Fibroblast of skin of scalp (primary cell): Measurements from ENCODE around the gene RFC1.
"Not testable (repeated sequence)": the region's sequence is repeated elsewhere in the genome, so short reads cannot be mapped to it uniquely, and the experiment has no call there.

Source experiments
- DNase-seq: peaks from one replicate; pipeline ENCODE4 v3.0.0-alpha.2; 2013

The RFC1 gene

DNA sequence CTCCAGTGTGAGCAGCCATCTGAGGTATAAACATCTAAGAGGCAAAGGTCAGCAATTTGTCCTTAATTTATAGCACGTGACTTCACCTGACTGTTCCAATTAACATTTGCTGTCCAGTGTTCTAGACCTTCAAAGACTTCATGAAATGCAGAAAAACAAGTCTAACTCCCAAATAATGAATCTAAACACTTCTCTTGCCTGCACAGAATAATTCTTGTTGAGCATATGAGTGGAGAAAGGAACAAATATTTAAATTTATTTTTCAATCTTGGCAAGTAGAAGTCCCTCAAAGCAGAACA lies 12.0 kb downstream of the RFC1 start:
- DNase-seq = no peak

DNA sequence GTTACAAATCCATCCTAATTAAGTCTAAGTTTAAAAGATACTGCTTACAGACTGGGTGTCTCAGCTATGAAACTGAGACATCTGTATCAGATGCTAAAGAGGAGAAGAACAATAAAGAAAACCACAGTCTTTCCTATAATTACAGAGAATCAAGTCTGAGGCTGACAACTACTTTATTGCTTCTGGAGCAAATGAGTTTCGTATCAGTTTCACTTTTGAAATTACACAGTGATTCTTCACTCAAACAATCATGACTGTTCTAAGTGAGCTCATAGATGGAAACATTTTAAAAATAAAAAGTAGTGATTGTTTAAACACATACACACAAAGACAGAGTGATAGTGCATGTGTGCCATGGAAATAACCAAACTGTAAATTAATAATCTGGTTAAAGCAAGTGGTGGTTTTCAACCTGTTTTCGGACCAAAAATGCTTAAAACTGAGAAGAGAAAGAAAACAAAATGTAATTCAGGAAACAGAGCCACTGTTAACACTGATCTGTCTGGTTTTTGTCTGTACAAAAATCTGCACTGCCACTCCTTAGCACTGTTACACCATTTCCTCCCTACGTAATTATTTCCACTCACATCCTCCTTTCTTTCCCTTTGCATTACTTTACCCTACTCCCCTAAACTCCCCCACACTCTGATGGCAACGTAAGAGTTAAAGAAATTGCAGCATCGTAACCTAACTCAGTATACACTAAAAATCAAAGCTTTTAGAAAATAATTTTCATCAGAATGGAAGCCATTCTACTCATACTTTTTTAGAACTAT lies 12.5 kb downstream of the RFC1 start:
- DNase-seq = peak; percentile 70

DNA sequence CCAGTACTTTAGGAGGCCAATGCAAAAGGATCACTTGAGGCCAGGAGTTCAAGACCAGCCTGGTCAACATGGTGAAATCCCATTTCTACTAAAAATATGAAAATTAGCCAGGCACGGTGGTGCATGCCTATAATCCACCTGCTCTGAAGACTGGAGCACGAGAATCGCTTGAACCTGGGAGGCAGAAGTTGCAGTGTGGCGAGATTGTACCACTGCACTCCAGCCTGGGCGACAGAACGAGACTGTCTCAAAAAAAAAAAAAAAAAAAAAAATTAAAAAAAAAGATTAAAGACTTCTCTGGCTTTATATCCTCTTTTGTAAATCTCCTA lies 13.0 kb downstream of the RFC1 start:
- not testable (repeated sequence) for DNase-seq

DNA sequence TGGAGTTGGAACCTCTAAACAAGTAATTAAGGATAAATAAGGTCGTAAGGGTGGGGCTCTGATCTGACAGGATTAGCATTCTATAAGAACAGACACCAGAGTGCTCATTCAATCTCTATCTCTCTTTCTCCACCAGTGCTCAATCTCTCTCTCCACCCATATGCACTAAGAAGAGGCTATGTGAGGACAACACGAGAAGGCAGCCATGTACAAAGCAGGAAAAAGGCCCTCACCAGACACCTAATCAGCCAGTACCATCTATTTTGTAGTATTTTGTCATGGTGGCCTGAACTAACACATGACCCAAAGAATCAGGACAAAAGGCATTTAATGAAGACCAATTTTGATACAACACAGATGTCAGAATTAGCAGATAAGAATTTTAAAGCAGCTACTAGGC lies 16.8 kb downstream of the RFC1 start:
- DNase-seq = no peak

DNA sequence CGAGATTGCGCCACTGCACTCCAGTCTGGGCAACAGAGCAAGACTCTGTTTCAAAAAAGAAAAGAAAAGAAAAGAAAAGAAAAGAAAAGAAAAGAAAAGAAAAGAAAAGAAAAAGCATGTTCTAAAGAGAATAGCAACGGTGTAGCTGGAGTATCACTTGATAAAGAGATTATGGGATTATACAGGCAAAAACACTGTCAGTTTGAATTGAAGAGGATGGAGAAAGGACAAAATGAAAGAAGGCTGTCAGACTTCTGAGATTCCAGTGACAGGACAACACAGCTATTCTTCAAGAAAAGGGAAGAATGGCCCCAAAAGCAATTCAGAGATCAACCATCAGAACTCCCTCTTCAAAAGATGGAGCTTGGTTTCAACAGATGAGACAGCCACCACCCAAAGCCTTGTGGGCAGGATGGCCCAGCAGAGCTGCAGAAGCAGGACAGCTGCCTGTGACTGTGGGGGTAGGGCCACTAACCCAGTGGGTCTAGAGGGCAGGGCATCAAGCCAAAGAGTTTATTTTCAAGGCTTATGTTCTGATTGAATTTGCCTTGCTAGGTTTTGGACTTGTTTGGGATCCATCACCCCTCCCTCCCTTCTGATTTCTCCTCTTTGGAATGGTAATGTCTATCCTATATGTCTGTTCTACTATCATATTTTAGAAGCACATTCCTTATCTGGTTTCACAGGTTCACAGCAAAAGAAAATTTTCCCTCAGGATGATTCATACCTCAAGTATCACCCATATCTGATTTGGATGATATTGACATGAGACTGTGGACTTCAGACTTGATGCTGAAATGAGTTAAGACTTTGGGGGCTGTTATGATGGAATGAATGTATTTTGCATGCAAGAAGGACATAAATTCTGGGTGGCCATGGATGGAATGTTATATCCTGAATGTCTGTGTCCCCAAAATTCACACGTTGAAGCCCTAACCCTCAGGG lies 17.5 kb downstream of the RFC1 start:
- DNase-seq = peak; percentile 48

DNA sequence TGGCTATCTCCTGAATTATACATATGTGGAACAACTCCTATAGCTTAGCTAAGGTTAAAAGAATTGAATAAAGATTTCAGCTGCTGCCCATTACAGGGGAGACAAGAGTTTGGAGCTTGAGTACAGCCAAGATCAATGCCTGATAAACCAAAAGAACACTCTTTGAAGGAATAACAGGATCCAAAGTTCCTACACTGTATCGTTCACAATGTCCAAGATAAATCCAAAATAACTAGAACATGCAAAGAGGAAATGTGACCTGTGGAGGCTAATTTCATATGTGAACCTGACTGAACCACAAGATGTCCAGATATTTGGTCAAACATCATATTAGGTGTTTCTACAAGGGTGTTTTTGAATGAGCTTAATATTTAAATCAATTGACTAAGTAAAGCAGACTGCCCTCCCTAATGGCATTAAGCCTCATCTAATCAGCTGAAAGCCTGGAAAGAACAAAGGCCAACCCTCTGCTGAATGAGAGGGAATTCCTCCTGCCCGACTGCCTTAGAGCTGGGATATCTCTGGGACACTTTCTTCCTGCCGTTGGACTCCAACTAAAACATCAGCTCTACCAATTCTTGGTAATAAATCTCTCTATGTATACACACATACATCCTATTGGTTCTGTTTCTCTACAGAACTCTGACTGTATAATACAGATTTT lies 19.2 kb downstream of the RFC1 start:
- DNase-seq = no peak

DNA sequence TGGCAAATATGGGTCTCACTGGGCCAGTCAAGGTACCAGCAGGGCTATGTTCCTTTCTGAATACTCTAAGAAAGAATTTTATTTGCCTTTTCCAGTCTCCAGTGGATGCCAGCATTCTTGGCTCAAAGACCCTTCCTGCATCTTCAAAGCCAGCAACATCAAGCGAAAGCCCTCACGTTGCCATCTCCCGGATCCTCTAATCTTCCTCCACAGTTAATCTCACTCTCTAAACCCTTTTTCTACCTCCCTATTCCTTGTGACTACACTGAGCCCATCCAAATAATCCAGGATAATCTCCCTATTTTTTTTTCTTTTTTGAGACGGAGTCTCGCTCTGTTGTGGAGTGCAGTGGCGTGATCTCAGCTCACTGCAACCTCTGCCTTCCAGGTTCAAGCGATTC lies 23.4 kb downstream of the RFC1 start:
- no peak for DNase-seq

DNA sequence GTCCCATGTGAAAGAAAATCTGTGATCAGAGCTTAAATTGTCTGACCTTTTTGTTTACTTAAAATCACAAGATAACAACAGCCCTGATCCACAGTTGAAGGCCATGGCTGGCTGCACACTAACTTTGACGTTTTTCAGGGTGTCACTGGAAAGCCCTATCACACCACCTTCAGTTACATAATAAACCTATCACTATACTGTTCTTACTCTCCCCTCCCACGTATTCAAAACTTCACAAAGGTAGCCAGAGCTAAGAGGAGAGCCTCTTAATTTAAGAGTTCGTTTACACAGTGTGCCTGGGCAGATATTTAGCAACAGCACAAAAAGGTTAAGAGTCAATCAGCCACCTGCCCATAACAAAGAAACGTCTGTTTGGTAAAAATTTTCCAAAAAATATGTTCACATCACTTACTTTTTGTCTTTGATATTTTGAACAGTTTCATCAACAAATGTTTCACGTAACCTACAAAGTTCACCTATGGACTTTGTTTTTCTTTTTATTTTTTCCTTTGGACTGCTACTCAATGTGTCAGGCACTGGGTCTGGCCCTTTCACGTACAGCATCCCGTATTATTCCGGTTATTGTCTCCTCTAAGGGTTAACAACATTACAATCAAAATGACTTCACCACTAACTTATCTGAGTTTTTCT lies 25.0 kb downstream of the RFC1 start:
- no peak for DNase-seq

DNA sequence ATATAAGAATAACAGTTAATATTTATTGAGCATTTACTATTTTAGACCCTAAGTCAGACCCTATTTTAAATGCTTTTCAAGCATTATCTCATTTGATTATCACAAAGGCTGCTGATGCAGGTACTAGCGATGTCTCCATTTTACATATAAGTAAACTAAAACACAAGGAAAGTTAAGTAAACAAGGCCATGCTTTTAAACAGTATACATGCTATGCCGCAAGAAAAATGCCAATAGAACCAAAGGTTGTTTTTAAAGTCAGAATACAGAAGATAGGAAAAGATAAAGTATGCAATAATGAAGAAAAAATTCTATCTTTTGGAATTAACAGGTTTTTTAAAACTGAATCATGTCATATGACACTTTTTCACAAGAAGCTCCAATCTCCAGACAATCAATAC lies 26.2 kb downstream of the RFC1 start:
- no peak for DNase-seq

DNA sequence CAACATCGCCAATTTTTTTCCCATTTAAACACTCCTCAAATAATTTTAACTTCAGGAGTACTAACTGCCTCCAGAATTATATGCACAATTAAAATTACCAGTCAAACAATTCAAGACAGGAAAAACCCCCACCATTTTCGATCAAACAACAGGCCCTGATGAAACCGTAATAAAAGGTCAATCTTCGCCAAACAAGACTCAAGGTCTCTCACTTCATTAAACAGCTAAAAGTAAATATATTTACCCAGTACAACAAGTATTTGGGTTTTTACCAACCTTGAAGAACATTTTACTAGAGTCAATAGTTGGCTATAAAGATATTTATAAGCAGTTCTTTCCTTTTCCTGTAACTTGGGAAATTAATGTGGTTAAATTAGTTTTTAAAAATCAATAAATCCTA lies 28.3 kb downstream of the RFC1 start:
- no peak for DNase-seq

DNA sequence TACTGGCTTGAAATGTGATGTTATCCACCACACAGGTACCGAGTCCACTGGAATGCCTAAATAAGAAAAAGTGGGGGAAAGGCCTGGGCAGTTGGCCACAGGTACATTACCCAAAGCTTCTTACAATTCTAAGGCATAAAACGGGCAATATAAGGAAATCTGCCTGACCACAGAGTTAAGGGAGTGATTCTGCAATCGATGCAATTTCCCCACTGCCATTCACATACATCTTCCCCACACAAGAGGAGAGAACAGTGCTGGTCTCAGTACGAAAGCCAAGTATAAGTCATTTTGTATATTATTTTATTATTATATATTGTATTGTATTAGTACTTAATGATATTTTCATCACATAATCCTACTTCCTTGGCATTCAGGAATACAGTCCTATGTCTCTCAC lies 30.6 kb downstream of the RFC1 start:
- DNase-seq = no peak

DNA sequence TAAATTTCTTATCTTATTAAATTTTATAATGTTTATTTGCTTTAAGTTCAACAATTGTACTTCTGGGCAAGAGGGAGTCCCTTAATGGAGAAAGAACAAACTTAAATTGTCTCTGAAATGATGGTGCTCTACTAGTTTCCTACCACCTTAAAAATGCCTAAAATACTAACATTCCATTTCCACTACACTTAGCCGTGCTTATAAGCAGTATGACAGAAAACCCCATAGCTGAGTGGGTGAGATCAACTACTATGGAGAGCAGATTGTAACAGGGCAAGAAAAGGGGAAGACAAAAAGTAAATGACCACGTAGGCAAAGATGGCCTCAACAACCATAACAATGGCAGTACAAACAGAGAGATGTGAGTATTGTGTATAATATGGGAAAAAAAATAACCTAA lies 35.0 kb downstream of the RFC1 start:
- DNase-seq = peak; percentile 3

DNA sequence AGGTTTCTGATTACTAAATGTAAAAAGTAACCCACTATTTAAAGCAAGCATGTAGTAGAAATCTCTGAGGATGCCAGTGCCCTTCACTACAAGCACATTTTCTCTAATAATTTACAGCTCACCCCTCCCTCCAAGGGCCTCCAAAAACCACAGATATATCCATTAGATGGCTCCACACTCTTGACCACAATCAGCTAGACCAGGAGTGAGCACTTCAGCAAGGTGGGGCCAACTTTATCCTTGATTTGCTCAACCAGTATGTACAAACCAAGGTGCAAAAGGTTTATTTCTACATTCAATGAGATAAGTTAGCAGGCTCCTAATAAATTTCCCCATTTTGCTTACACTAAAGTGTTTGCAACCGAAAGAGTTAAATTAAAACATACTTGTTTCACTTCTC lies 35.8 kb downstream of the RFC1 start:
- no peak for DNase-seq

DNA sequence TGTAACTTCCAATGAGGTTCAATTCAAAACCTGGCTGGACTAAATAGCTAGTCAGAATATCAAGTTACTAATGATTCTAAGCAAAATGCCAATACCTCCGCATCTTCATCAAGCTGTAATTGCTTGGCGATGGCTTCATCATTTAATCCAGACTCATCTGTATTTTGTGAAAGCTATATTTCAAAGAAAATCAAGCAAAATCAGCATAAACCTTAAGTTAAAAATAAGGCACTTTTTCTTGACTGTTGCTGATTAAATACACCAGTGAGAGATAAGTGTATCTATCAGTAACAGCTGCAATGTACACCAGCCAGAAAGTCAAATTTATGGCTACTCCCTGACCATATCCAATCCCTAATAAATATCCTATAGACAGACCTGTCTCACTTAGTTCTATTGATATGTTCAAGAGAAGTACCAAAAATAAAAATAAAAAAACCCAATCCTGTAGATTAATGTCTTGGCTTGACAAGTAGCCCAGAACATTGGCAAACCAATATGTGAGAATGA lies 39.6 kb downstream of the RFC1 start:
- no peak for DNase-seq

DNA sequence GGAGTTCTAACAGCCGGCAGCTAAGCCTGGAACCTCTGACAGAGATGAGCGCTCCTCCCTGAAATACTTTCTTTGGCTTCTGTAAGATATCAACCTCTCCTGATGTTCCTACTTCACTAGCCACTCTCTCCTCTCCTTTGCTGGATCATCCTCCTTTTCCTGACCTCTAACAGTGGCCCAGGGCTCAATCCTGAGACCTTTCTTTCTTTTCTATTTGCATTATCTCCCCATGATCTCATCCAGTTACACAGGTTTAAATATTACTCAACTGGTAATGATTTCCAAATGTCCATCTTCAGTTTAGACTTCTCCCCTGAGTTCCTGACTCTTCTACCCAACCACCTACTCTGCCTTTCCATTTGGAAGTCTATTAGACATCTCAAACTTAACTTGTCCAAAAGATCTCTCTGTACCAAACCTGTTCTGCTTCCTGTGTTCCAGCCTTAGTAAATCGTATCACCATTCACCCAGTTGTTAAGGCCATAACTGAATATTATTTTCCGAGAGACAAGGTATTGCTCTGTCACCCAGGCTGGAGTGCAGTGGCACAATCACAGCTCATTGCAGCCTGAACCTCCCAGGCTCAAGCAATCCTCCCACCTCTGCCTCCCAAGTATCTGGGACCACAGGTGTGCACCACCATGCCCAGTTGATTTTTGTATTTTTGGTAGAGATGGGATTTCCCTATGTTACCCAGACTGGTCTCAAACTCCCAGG lies 41.1 kb downstream of the RFC1 start:
- no peak for DNase-seq

DNA sequence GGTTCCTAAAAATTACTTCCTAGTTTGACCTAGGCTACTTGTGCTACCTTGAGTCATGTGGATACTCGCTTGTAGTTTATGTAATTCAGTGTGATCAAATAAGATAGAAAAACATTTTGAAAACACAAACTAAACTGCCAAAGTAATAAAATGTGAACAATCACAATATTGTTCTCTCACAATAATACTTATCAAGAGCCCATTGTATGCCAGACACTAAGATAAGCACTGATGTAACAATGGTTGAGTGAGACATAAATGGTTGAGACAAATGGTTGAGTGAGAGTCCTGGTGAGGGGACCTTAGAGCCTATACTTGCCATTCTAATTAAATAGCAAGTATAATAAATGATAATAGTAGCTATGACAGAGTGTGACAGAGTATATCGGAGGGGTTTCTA lies 41.7 kb downstream of the RFC1 start:
- no peak for DNase-seq

DNA sequence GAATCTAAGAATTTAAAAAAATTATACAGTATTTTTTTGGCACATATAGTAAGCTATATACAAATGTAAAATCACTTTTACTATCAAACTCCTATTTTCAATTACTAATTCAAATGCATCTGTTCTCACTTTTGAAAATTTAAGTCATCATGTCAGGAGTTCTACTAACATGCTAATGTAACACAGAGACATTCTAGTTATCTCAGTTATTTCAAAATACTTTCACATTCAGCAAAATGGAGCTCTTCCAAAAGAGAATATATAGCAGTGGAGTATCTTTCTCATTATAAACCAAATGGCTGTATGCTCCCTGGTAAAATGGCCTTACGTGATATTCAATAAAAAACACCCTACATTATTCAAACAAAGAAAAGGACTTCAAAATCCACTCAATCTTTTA lies 42.3 kb downstream of the RFC1 start:
- no peak for DNase-seq

DNA sequence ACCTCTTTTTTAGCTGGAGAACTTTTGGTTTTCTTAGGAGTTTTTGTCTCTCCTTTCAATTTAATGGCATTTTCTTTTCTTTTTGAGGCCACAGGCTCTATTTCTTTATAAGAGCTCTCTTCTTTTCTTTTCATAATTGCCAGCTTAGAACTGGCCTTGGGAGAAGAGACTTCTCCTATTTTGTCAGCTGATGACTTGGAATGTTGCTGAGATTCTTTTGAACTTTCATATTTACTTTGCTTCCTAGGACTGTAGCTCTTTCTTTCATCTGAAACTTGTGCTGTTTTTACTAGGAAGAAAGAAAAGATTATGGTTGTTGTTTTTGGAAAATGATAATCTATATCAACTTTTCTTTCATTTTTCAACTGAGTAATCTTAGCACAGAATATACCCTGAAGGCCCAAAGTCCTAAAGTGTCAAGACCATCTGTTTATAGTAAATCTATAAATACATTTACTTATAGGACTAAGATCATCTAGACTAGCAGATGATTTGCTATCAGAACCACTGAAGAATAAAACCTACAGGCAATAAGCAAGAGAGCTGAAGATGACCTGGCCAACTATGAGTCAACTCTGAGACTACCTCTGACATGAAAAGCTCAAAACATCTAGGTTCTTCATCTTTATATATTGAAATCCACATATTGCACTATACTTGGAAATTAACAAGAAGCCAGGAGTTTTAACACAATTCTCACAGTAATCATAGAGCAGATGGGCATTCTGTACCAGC lies 45.6 kb downstream of the RFC1 start:
- peak; percentile 39 for DNase-seq

DNA sequence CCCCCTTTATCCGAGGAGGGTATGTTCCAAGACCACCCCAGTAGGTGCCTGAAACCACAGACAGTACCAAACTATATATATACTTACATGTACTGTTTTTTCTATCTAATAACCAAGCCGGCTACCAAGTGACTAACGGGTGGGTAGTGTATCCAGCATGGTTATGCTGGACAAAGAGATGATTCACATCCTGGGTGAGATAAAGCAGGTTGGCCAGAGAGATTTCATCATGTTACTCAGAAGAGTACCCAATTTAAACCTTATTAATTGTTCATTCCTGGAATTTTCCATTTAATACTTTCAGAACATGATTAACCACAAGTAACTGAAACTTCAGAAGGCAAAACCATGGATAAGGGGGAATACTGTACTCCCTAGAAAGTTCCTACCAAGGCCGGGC lies 46.5 kb downstream of the RFC1 start:
- peak; percentile 83 for DNase-seq

DNA sequence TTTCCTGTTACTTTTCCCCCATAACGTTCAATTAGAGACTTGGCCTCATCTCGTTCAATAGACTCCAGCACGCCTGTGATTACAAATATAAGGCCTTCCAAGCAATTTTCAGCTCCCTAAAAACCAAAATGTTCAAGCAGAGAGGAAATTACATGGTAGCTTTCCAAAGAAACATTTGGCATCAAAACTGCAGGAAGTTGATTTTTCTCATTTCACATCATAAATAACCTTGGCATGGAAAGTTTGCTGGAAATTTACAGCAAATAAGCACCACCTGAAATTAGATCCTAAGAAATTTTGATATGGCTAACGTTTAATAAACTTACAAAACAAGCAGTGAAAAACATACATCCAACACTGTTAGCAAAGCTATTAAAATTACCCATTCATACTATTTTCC lies 53.3 kb downstream of the RFC1 start:
- DNase-seq = no peak

DNA sequence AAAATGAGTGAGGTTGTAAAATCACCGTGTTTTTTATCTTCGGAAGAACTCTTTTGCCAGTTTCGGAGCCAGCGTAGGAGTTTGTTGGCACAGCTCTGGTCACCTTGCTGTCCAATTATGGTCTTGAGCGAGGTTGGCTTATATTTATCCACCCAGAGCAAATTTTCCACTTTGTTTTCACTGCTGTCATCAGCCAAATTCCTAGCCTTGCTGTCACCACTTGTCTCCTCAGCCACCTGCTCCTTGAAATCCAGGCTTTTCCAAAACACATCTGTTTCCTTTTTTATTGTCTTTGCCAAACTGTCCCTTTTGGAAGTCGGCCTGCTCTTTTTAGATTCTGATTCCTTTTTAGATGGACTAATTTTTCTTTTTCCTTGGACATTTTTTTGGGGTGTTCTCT lies 57.6 kb downstream of the RFC1 start:
- DNase-seq = no peak
